GM21447 (cell line): ENCODE measurements around the gene MAP2K5.

ENCODE experiments used
- ATAC-seq: cut with Tn5 transposase; IDR thresholded peaks from one replicate; pipeline ENCODE4 v1.9.1; 2021; ENCODE audit not compliant: unreplicated experiment

Gene MAP2K5

GRCh38 chr15:67777071-67777470 is 234.6 kb downstream of the MAP2K5 start:
- ATAC-seq, result no peak

- ATAC-seq, result no peak
Measured at GRCh38 chr15:67777773-67778172, 235.3 kb downstream of the MAP2K5 start.

DNA sequence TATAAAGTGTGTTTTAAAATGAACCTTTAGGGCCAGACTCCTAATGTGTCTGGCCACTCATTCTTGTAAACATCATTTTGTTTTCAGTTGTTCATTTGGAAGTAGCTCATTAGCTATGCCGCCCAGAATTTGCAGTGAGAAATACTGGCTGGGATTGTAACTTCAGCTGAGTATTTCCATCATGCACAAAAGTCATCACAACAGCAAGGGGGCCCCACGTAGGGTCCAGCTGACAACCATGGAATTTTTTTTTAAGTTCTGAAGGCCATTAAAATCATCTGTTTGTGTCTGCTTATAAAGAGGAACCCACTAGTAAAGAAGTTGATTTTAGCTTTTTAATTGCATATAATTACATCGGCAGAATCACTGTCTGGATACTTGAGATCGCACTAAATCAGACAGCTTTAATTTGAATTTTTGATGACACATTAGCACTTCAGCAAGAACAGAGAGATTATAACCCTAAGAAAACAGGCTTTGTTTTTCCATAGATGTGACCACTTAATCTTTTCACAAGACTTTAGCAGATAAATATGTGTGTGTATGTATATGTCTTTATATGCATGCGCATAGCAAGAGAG is 236.6 kb downstream of the MAP2K5 start:
- ATAC-seq, result no peak

DNA sequence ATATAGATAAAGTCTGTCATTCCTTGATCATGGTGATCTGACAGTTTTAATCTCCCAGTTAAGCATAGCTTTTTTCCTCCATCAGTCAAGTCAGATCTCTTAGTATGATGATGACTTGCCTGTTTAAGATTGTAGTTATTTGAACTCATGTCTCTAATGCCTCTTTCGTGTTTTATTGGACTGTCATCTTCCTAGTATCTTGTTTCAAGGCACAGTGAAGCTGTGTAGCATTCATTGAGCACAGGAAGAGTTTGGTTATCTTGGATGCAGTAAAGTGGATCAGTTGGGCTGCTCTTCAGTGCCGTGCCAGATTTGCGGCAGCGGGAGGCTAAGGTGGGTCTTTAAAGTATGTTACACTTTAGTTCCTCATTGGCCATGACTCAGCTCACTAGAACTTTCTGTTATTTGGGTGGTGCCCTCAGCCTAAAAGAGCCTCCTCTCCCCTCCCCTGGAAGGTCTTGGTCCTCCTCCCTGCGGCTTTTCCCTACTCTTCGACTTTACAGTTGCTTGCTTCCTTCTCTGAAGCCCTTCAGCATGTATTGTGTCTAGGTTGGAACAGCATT is 237.1 kb downstream of the MAP2K5 start:
- ATAC-seq, result no peak

- no peak for ATAC-seq
Measured at GRCh38 chr15:67781061-67781460, 238.6 kb downstream of the MAP2K5 start.

DNA sequence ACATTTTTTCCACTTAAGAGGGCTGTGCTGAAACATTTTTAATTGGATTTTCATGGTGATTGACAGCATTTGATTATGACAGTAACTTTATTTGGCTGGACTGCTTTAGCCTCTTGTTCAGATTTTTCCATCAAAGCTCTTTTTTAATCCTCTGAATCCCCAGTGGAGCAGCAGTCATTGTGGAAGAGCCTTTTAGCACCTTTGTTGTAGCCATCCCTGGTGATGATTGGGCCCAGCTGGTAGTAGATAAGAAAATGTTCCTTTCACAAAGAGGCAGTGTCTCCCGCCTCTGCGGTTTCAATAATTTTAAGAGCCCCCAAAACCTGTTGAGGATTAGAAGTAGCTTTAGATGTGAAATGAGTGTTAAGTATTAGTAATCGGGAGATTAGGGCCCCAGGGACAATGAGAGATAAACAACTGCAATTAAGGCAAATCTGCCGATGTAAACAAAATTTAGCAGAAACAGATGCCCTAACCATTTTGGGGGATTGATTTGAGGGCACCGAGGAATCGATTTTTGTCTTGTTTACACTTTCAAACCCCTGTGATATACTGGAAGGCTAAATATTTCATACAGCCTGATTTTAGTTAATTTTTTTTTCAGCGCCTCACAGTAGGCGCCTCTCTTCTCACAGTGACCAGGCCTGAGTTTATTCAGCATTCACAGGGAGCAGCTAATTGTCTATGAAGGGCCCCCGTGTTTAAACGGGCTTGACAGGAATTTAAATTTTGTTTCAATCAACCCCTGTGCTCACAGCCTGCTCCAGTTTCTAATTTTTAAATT is 239.6 kb downstream of the MAP2K5 start:
- no peak for ATAC-seq

GRCh38 chr15:67782691-67782991 is 240.1 kb downstream of the MAP2K5 start:
- no peak for ATAC-seq

- ATAC-seq, result peak; percentile 48
Measured at GRCh38 chr15:67783303-67783702, 240.8 kb downstream of the MAP2K5 start.

GRCh38 chr15:67784090-67784781 is 241.7 kb downstream of the MAP2K5 start:
- ATAC-seq, result peak; percentile 91

- no peak for ATAC-seq
Measured at GRCh38 chr15:67784856-67785430, 242.4 kb downstream of the MAP2K5 start.

- ATAC-seq, result no peak
Measured at GRCh38 chr15:67785431-67785830, 242.9 kb downstream of the MAP2K5 start.

GRCh38 chr15:67786646-67787045 is 244.1 kb downstream of the MAP2K5 start:
- no peak for ATAC-seq

DNA sequence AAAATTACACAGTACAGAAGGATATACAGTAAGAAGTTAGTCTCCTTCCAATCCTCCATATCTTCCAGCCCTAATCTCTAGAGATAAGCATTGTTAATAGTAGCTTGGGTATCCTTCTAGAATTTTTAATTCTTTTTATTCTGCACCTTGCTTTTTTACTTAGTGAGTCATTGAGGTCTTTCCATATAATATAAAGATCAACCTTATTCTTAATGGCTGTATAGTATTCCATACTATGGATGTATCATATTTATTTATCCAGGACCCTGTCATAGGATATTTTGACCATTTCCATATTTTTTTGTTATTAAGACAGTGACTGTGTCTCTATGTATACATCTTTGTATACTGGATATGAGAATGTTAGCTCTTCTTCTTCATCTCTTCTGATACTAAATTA is 246.5 kb downstream of the MAP2K5 start:
- ATAC-seq, result no peak

DNA sequence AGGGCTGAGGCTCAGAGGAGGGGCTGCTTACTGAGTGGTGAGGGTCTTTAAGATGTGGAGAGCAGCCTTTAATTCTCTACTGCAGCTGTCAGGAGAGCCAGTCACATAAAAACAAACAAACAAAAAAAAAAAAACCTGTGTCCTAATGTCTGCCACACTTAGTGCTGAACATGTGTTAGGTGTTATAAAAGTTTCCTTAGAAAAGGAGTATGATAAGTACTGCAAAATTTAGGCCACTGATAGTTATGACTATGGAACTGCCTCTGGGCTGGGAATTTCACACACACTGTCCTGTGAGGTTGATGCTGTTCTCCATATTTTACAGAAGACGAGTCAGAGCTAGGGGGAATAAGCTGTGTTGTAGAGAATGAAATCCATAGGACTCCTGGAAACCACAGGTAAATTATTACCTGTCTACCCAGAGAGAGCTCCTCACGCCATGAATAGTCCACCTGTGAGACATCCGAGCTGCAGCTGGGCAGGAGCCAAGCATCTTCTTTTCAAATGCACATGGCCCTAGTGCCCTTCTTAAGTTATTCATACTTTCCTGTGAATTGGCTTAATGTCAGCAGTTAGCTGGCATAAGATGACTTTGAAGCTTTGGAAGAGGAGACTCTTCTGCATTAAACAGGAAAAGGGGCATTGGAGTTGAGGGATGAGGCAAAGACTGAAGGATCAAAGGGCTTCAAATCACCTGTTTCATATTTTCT is 248.3 kb downstream of the MAP2K5 start:
- no peak for ATAC-seq

DNA sequence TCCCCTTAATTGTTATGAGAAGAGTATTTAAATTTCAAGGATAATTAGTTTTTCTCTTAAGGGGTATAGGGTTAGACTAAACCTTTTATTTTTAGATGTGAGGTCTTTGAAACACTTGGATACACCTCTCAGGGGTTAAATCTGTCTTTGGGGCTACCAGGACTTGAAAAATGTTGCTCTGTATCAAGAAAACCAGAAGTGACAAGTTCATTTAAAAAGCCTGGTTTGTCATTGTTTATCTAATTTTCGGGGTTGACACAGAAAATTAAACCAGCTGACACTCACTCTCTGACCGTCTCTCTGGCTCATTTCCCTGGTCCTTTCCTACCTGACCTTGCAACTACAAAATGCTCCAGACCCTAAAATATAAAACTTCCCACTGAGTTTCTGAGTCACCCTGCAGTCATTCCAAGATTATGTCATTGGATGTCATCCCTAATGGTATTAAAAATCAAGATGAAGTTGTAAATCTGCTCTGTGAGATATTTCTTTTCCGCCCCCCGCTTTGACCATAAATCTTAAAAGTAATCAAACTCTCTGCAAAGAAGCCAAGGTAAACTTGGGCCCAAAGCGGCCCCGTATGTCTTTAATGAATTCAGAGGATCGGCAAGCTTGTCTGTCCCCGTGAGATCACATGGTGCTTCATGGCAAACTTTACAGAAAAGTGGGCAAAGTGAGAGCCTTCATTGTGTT is 249.9 kb downstream of the MAP2K5 start:
- ATAC-seq, result no peak

- ATAC-seq, result no peak
Measured at GRCh38 chr15:67794832-67795574, 252.5 kb downstream of the MAP2K5 start.

DNA sequence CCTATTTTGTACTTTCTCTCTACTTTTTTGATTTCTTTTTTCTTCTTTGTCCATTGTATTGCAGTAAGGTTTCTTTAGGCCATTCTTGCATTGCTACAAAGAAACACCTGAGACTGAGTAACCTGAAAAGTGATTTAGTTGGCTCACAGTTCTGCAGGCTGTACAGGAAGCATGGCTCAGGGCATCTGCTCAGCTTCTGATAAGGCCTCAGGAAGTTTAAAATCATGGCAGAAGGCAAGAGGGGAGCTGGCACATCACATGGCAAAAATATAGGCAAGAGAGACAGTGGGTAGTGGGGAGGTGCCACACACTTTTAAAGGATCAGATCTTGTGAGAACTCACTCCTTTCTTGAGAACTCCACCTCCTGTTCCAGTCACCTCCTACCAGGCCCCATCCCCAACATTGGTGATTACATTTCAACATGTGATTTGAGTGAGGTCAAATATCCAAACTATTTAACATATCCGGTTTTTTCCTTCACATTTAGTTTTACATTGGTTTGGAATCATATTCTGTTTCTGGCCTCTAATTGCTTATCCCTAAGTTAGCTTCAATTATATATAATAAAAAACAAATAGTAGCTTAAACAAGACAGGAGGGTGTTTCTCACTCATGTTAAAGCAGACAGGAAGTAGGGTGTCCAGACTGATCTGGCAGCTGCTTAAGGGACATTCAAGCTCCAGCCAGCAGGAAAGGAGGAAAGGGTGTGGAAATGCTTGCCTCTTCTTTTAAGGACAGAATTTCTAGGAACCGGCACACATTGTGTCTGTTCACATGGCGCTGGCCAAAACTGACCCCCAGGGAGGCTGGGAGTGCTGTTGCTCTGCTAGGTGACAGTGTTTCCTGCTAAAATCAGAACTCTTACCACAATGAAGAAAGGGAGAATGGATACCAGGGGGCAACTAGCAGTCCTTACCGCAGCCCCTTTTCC is 254.0 kb downstream of the MAP2K5 start:
- ATAC-seq, result no peak

DNA sequence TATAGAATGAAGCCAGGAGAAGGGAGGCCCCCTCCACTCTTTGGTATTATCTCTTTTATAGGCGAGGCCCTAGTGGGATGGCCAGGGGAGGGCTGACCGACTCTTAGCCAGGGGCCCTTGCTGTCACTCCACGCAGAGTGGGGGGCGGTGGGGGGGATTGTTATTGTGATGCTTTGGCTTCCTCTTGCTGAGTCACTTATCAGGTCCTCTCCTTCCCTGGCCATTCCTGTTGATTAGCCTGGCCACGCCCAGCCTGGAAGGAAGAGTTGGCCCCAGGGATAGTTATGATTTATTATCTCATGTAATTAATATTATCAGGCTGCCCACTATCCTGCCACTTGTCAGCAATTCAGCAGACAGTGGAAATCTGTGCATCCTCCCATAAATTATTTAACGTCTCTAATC is 257.3 kb downstream of the MAP2K5 start:
- no peak for ATAC-seq

DNA sequence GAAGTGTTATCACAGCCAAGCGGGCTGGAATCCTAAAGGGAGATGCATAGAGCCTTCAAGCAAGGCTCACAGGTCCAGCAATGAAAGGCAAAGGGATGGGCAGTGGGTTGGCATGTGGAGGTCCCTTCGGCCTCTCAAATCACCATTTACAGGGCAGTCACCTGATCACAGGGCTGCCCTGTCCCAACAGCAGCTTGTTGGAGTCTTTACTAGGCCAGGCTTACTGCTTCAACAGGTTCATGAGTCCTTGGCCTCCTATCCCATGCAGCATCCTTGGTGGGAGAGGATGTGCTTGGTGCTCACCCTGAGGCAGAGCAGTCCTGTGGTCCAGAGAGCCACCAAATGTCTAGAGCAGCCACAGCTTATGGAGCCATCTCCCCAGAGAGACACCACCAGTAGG is 258.6 kb downstream of the MAP2K5 start:
- no peak for ATAC-seq
